GM06990 (cell line): ENCODE data around the gene STEAP3.

Experiments used
- DNase-seq: peaks from one replicate; pipeline ENCODE4 v3.0.0-alpha.2; 2011; ENCODE audit not compliant: insufficient read length; ENCODE audit errors: extremely low read depth
- H3K27me3 ChIP-seq: replicated peaks from 2 replicates; pipeline ENCODE4 v1.6.0; 2011; ENCODE audit warnings: low read length; ENCODE audit not compliant: control insufficient read depth, insufficient read depth
- H3K36me3 ChIP-seq: 2 replicates; pipeline ENCODE4 v1.5.1; 2011; ENCODE audit warnings: low read length; ENCODE audit not compliant: control insufficient read depth, insufficient read depth
- H3K4me3 ChIP-seq: replicated peaks from 2 replicates; pipeline ENCODE4 v1.5.1; 2011; ENCODE audit warnings: low read depth, mild to moderate bottlenecking, control low read depth, low read length
- TF ChIP-seq, protein P1 (sequence below): IDR thresholded peaks from 2 replicates; pipeline ENCODE4 v1.5.1; 2011; ENCODE audit warnings: low read length, control low read depth, mild to moderate bottlenecking, inconsistent platforms; ENCODE audit not compliant: insufficient read depth, poor library complexity, severe bottlenecking

The STEAP3 gene

DNA sequence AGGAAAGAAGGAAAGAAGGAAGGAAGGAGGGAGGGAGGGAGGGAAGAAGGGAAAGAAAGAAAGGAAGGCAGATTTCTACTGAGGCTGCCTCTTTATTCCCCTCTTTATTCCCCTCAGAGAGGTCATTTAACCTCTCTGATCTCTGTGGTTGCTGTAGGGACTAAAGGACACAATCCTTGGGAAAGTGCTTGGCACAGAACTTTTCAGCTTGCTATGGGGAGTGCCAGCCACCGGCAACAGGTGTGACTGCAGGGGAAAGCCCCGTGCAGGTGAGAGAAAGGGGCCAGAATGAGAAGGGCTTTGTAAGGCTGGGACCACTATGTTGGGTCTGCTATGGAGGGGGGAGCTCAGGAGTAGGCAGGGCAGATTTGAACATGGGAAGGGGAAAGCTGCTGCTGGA is 27.7 kb upstream of the STEAP3 start:
- TF ChIP-seq, protein P1, sequence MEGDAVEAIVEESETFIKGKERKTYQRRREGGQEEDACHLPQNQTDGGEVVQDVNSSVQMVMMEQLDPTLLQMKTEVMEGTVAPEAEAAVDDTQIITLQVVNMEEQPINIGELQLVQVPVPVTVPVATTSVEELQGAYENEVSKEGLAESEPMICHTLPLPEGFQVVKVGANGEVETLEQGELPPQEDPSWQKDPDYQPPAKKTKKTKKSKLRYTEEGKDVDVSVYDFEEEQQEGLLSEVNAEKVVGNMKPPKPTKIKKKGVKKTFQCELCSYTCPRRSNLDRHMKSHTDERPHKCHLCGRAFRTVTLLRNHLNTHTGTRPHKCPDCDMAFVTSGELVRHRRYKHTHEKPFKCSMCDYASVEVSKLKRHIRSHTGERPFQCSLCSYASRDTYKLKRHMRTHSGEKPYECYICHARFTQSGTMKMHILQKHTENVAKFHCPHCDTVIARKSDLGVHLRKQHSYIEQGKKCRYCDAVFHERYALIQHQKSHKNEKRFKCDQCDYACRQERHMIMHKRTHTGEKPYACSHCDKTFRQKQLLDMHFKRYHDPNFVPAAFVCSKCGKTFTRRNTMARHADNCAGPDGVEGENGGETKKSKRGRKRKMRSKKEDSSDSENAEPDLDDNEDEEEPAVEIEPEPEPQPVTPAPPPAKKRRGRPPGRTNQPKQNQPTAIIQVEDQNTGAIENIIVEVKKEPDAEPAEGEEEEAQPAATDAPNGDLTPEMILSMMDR = no peak
- Histone ChIP-seq H3K36me3 (no peaks in the 10 kb centered on the region), H3K4me3 (no peak overlapping the region), H3K27me3 (peaks cover 2% of the 10 kb centered on the region)
- no peak for DNase-seq

DNA sequence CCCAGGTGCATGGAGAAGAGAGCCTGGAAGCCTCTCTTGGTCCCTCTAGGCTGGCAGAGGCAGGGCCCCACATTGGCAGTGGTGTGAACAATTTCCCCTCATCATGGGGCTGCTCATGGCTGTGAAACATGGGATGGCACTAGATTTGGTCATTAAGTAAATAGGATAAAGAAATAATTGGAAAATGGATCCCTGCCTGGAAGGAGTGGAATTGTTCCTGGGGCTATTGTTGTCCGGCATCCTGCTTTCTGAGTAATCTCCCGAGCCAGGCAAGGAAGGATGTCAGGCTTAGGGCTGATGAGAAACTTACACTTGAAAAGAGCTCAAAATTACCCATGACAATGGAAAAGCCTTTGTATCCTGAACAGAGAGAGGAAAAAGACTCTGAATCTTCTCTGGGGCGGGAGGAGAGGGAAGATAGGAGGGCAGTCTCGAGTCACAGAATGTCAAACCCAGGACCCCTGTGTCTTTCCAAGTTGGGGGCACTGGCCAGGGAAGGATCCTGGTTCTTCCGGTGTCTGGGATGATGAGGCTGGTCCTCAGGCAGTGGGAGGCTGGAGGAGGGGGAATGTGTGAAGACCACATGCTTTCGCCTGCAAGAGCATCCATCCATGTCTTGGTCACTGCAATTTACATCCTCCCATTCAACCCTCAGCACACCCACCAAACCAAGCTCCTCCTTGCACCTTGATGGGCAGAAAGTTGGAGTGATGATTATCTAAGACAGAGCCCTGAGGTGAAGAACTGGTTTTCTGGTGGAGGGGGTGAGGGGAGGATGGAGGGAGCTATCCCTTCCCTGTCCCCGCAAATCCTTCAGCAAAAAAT is 27.1 kb upstream of the STEAP3 start:
- no peak for DNase-seq
- TF ChIP-seq, protein P1 = no peak

GRCh38 chr2:119197126-119197405 is 26.6 kb upstream of the STEAP3 start:
- Histone ChIP-seq H3K4me3 (no peak overlapping the region), H3K36me3 (no peaks in the 10 kb centered on the region), H3K27me3 (peaks cover 2% of the 10 kb centered on the region)
- TF ChIP-seq, protein P1 = no peak
- no peak for DNase-seq

More for the DNA sequence above, 27.1 kb upstream of the STEAP3 start:
- Histone ChIP-seq H3K4me3 (no peak overlapping the region), H3K36me3 (no peaks in the 10 kb centered on the region), H3K27me3 (peaks cover 2% of the 10 kb centered on the region)

- DNase-seq = no peak
- TF ChIP-seq, protein P1 = no peak
- H3K27me3 ChIP-seq = peaks cover 2% of the 10 kb centered on the region
- no peak overlapping the region for H3K4me3 ChIP-seq
- no peaks in the 10 kb centered on the region for H3K36me3 ChIP-seq
Measured at GRCh38 chr2:119197529-119198239, 25.9 kb upstream of the STEAP3 start.

- DNase-seq = no peak
- no peak overlapping the region for H3K4me3 ChIP-seq
- H3K27me3 ChIP-seq = peaks cover 2% of the 10 kb centered on the region
- H3K36me3 ChIP-seq = no peaks in the 10 kb centered on the region
- TF ChIP-seq, protein P1 = no peak
Measured at GRCh38 chr2:119198240-119198840, 25.3 kb upstream of the STEAP3 start.
